Measurements from ENCODE around the gene KNCN. TPM values are rescaled to one million over a fixed set of nuclear protein-coding genes. Genes with fewer than 3 reads are reported as not detected.

KNCN gene
- total and polyA plus RNA-seq, 3 donors from 2014 or later: 0.43 to 4.0 (median 0.47) TPM

- intact Hi-C loops (cut with DNase I; ENCODE audit: low total_unique reads): no loop called here
- Histone ChIP-seq H3K4me3 (no peak overlapping the region), H3K36me3 (ENCODE audit: low read depth, missing control alignments) (no peaks in the 10 kb centered on the region), H3K9me3 (no peaks in the 10 kb centered on the region), H3K27ac (peak overlapping the region in 1 of 2 donors; percentile 24), H3K4me1 (peaks cover 11% of the 10 kb centered on the region), H3K27me3 (no peaks in the 10 kb centered on the region)
- TF ChIP-seq CTCF (IDR thresholded peaks at IDR 0.05) (no peak), POLR2A (IDR thresholded peaks at IDR 0.05) (no peak)
- 49 to 50% methylated on average over 12 of the region's 12 CpGs for WGBS, 2 donors
- peak; percentile 67 for DNase-seq
Observed at GRCh38 chr1:46585312-46585938, 34.0 kb upstream of the KNCN start.

GRCh38 chr1:46583494-46583893, 32.0 kb upstream of the KNCN start:
- TF ChIP-seq POLR2A (IDR thresholded peaks at IDR 0.05) (no peak), CTCF (IDR thresholded peaks at IDR 0.05) (no peak)
- H3K36me3 ChIP-seq (ENCODE audit: low read depth, missing control alignments): no peaks in the 10 kb centered on the region

GRCh38 chr1:46582972-46583371, 31.5 kb upstream of the KNCN start:
- Histone ChIP-seq H3K4me1 (peaks cover 11% of the 10 kb centered on the region), H3K27ac (no peak overlapping the region), H3K36me3 (ENCODE audit: low read depth, missing control alignments) (no peaks in the 10 kb centered on the region), H3K27me3 (no peaks in the 10 kb centered on the region), H3K9me3 (no peaks in the 10 kb centered on the region), H3K4me3 (no peak overlapping the region)
- no peak for DNase-seq
- TF ChIP-seq POLR2A (IDR thresholded peaks at IDR 0.05) (no peak), CTCF (IDR thresholded peaks at IDR 0.05) (no peak)
- WGBS, 2 donors: 56 to 83% methylated on average over 7 of the region's 7 CpGs
- intact Hi-C loops (cut with DNase I; ENCODE audit: low total_unique reads): no loop called here

More at GRCh38 chr1:46583494-46583893, 32.0 kb upstream of the KNCN start:
- 85 to 90% methylated on average over 5 of the region's 5 CpGs for WGBS, 2 donors
- Histone ChIP-seq H3K9me3 (no peaks in the 10 kb centered on the region), H3K4me1 (peaks cover 11% of the 10 kb centered on the region), H3K4me3 (no peak overlapping the region), H3K27me3 (no peaks in the 10 kb centered on the region), H3K27ac (no peak overlapping the region)
- intact Hi-C loops (cut with DNase I; ENCODE audit: low total_unique reads): no loop called here
- no peak for DNase-seq

- Histone ChIP-seq H3K27me3 (no peaks in the 10 kb centered on the region), H3K4me3 (no peak overlapping the region), H3K9me3 (no peaks in the 10 kb centered on the region), H3K27ac (no peak overlapping the region), H3K36me3 (ENCODE audit: low read depth, missing control alignments) (no peaks in the 10 kb centered on the region), H3K4me1 (peaks cover 11% of the 10 kb centered on the region)
- TF ChIP-seq CTCF (IDR thresholded peaks at IDR 0.05): no peak
- TF ChIP-seq POLR2A (IDR thresholded peaks at IDR 0.05): no peak
- 83% methylated on average over 4 of the region's 4 CpGs for WGBS, 2 donors
- no peak for DNase-seq
- intact Hi-C loops (cut with DNase I; ENCODE audit: low total_unique reads): no loop called here
Observed at GRCh38 chr1:46581681-46582455, 30.4 kb upstream of the KNCN start.

All from testis (tissue), 3 donors.